ENCODE results near the gene PLEKHS1. TPM values are rescaled to one million over a fixed set of nuclear protein-coding genes. Genes with fewer than 3 reads are reported as not detected.
"Not testable (repeated sequence)": the region's sequence is repeated elsewhere in the genome, so short reads cannot be mapped to it uniquely, and the experiment has no call there.

PLEKHS1 gene
- total RNA-seq, 1 donor, result under 0.01 TPM

DNA sequence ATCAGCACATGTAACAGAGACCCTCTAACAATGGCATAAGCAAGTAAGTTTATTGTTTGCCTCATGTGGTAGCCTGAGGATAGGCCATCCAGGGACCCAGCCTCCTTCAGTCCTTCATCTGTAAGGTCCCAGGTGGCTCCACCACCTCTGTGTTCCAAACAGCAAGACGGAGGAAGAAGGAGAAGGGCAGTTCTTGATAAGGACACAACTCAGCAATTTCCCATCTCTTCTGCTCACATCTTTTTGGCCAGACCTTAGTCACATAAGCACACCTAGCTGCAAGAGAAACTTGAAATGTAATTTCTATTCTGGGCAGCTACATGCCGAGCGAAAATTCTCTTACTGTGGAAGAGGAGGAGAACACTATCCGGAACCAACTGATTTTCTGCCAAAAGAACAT is 68.5 kb downstream of the PLEKHS1 start:
- Histone ChIP-seq H2AFZ (ENCODE audit: low read length) (no peak overlapping the region), H3K79me2 (ENCODE audit: insufficient read depth, low read length) (no peaks in the 10 kb centered on the region), H3K4me2 (ENCODE audit: insufficient read depth, low read length) (no peak overlapping the region), H3K4me1 (ENCODE audit: insufficient read depth, low read length) (no peaks in the 10 kb centered on the region), H3K4me3 (ENCODE audit: insufficient read depth, low read length) (no peak overlapping the region), H3K36me3 (ENCODE audit: insufficient read depth, low read length) (no peaks in the 10 kb centered on the region), H3K9me3 (ENCODE audit: low read depth, low read length) (no peaks in the 10 kb centered on the region), H3K27me3 (ENCODE audit: insufficient read depth, low read length) (no peaks in the 10 kb centered on the region), H3K27ac (ENCODE audit: low read depth, low read length) (no peak overlapping the region), H4K20me1 (ENCODE audit: insufficient read depth, low read length) (no peaks in the 10 kb centered on the region)
- TF ChIP-seq, protein P1, sequence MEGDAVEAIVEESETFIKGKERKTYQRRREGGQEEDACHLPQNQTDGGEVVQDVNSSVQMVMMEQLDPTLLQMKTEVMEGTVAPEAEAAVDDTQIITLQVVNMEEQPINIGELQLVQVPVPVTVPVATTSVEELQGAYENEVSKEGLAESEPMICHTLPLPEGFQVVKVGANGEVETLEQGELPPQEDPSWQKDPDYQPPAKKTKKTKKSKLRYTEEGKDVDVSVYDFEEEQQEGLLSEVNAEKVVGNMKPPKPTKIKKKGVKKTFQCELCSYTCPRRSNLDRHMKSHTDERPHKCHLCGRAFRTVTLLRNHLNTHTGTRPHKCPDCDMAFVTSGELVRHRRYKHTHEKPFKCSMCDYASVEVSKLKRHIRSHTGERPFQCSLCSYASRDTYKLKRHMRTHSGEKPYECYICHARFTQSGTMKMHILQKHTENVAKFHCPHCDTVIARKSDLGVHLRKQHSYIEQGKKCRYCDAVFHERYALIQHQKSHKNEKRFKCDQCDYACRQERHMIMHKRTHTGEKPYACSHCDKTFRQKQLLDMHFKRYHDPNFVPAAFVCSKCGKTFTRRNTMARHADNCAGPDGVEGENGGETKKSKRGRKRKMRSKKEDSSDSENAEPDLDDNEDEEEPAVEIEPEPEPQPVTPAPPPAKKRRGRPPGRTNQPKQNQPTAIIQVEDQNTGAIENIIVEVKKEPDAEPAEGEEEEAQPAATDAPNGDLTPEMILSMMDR (IDR thresholded peaks at IDR 0.05; ENCODE audit: extremely low read depth, low read depth, low read length), result no peak
- DNase-seq (ENCODE audit: insufficient read length, low spot score, missing footprints), result no peak

- Histone ChIP-seq H4K20me1 (ENCODE audit: insufficient read depth, low read length) (no peaks in the 10 kb centered on the region), H3K9me3 (ENCODE audit: low read depth, low read length) (no peaks in the 10 kb centered on the region), H3K36me3 (ENCODE audit: insufficient read depth, low read length) (no peaks in the 10 kb centered on the region), H3K4me3 (ENCODE audit: insufficient read depth, low read length) (no peak overlapping the region), H3K27me3 (ENCODE audit: insufficient read depth, low read length) (no peaks in the 10 kb centered on the region), H2AFZ (ENCODE audit: low read length) (no peak overlapping the region), H3K79me2 (ENCODE audit: insufficient read depth, low read length) (no peaks in the 10 kb centered on the region), H3K4me1 (ENCODE audit: insufficient read depth, low read length) (no peaks in the 10 kb centered on the region), H3K4me2 (ENCODE audit: insufficient read depth, low read length) (no peak overlapping the region), H3K27ac (ENCODE audit: low read depth, low read length) (no peak overlapping the region)
- DNase-seq (ENCODE audit: insufficient read length, low spot score, missing footprints), result no peak
- TF ChIP-seq, protein P1 (IDR thresholded peaks at IDR 0.05; ENCODE audit: extremely low read depth, low read depth, low read length), result no peak
Observed at GRCh38 chr10:113820507-113820906, 69.0 kb downstream of the PLEKHS1 start.

GRCh38 chr10:113821306-113821705 is 69.8 kb downstream of the PLEKHS1 start:
- H3K79me2 ChIP-seq (ENCODE audit: insufficient read depth, low read length), result not testable (repeated sequence)

DNA sequence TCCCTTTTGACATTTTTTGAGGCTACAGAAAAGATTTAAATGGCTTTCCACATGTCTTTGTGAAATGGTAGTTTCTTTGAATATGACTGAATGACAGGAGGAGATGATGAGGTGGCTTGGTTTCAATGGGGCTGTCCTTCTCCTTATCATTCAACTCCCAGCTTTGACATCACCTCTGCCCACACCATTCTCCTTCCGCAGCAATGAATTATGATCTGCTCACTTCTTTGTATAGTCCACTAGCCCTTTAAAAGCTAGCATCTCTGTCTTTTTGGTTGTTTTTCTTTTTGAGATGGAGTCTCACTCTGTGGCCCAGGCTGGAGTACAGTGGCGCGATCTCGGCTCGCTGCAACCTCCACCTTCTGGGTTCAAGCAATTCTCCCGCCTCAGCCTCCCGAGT is 70.7 kb downstream of the PLEKHS1 start:
- no peak overlapping the region for H3K27ac ChIP-seq (ENCODE audit: low read depth, low read length)
- no peak for DNase-seq (ENCODE audit: insufficient read length, low spot score, missing footprints)
- H3K9me3 ChIP-seq (ENCODE audit: low read depth, low read length), result no peaks in the 10 kb centered on the region
- H3K4me1 ChIP-seq (ENCODE audit: insufficient read depth, low read length), result no peaks in the 10 kb centered on the region
- no peak overlapping the region for H2AFZ ChIP-seq (ENCODE audit: low read length)
- H3K36me3 ChIP-seq (ENCODE audit: insufficient read depth, low read length), result no peaks in the 10 kb centered on the region
- H3K4me2 ChIP-seq (ENCODE audit: insufficient read depth, low read length), result no peak overlapping the region
- H3K79me2 ChIP-seq (ENCODE audit: insufficient read depth, low read length), result no peaks in the 10 kb centered on the region
- H3K27me3 ChIP-seq (ENCODE audit: insufficient read depth, low read length), result peaks cover 3% of the 10 kb centered on the region
- H3K4me3 ChIP-seq (ENCODE audit: insufficient read depth, low read length), result no peak overlapping the region
- TF ChIP-seq, protein P1 (IDR thresholded peaks at IDR 0.05; ENCODE audit: extremely low read depth, low read depth, low read length), result no peak
- H4K20me1 ChIP-seq (ENCODE audit: insufficient read depth, low read length), result no peaks in the 10 kb centered on the region

More at GRCh38 chr10:113821306-113821705, 69.8 kb downstream of the PLEKHS1 start:
- not testable (repeated sequence) for H3K9me3 ChIP-seq (ENCODE audit: low read depth, low read length); H3K4me1 ChIP-seq (ENCODE audit: insufficient read depth, low read length); H3K4me3 ChIP-seq (ENCODE audit: insufficient read depth, low read length); DNase-seq (ENCODE audit: insufficient read length, low spot score, missing footprints); H4K20me1 ChIP-seq (ENCODE audit: insufficient read depth, low read length); H3K4me2 ChIP-seq (ENCODE audit: insufficient read depth, low read length); H3K27me3 ChIP-seq (ENCODE audit: insufficient read depth, low read length); H2AFZ ChIP-seq (ENCODE audit: low read length); H3K36me3 ChIP-seq (ENCODE audit: insufficient read depth, low read length); H3K27ac ChIP-seq (ENCODE audit: low read depth, low read length)

Measured in osteoblast (primary cell).